ENCODE measurements around the gene EEF1AKMT3. TPM values are rescaled to one million over a fixed set of nuclear protein-coding genes. Genes with fewer than 3 reads are reported as not detected.

EEF1AKMT3 gene
- polyA plus RNA-seq, 5 donors: 15.6 to 18.6 (median 17.2) TPM

Other genes with a start within 250 kb of the EEF1AKMT3 start
- gene MBD6, start 249.8 kb upstream of the EEF1AKMT3 start, polyA plus RNA-seq (ENCODE audit: insufficient read depth in 1 of 5, insufficient read length in 5 of 5, low replicate concordance in 1 of 5): 10 to 100 TPM; 55.7 to 78.7 (median 72.7) TPM
- gene DCTN2, start 225.4 kb upstream of the EEF1AKMT3 start, polyA plus RNA-seq (ENCODE audit: insufficient read depth in 1 of 5, insufficient read length in 5 of 5, low replicate concordance in 1 of 5): 100 to 1,000 TPM; 149 to 169 (median 154) TPM
- 1 to 10 TPM; 4.6 to 6.1 (median 5.1) TPM for gene KIF5A, start 222.6 kb upstream of the EEF1AKMT3 start, polyA plus RNA-seq (ENCODE audit: insufficient read depth in 1 of 5, insufficient read length in 5 of 5, low replicate concordance in 1 of 5)
- 10 to 100 TPM; 18.1 to 22.8 (median 20.1) TPM for gene PIP4K2C, start 181.4 kb upstream of the EEF1AKMT3 start, polyA plus RNA-seq (ENCODE audit: insufficient read depth in 1 of 5, insufficient read length in 5 of 5, low replicate concordance in 1 of 5)
- gene DTX3, start 167.8 kb upstream of the EEF1AKMT3 start, polyA plus RNA-seq (ENCODE audit: insufficient read depth in 1 of 5, insufficient read length in 5 of 5, low replicate concordance in 1 of 5): 10 to 100 TPM; 52.7 to 65.6 (median 61.0) TPM
- 10 to 100 TPM; 38.6 to 50.4 (median 46.4) TPM for gene ARHGEF25, start 161.2 kb upstream of the EEF1AKMT3 start, polyA plus RNA-seq (ENCODE audit: insufficient read depth in 1 of 5, insufficient read length in 5 of 5, low replicate concordance in 1 of 5)
- 1 to 10 TPM in 4 of 5 donors, under 1 TPM in 1; 0.82 to 1.7 (median 1.6) TPM for gene B4GALNT1, start 139.4 kb upstream of the EEF1AKMT3 start, polyA plus RNA-seq (ENCODE audit: insufficient read depth in 1 of 5, insufficient read length in 5 of 5, low replicate concordance in 1 of 5)
- gene OS9, start 78.5 kb upstream of the EEF1AKMT3 start, polyA plus RNA-seq (ENCODE audit: insufficient read depth in 1 of 5, insufficient read length in 5 of 5, low replicate concordance in 1 of 5): 100 to 1,000 TPM; 194 to 241 (median 220) TPM
- gene AGAP2, start 33.9 kb upstream of the EEF1AKMT3 start, polyA plus RNA-seq (ENCODE audit: insufficient read depth in 1 of 5, insufficient read length in 5 of 5, low replicate concordance in 1 of 5): 1 to 10 TPM in 1 of 5 donors, under 1 TPM in 4; 0.27 to 1.1 (median 0.61) TPM
- 10 to 100 TPM; 68.8 to 94.6 (median 79.4) TPM for gene TSPAN31, start 27.6 kb upstream of the EEF1AKMT3 start, polyA plus RNA-seq (ENCODE audit: insufficient read depth in 1 of 5, insufficient read length in 5 of 5, low replicate concordance in 1 of 5)
- 100 to 1,000 TPM; 221 to 296 (median 246) TPM for gene CDK4, start 20.3 kb upstream of the EEF1AKMT3 start, polyA plus RNA-seq (ENCODE audit: insufficient read depth in 1 of 5, insufficient read length in 5 of 5, low replicate concordance in 1 of 5)
- 10 to 100 TPM; 15.6 to 22.5 (median 19.9) TPM for gene MARCHF9, start 17.5 kb upstream of the EEF1AKMT3 start, polyA plus RNA-seq (ENCODE audit: insufficient read depth in 1 of 5, insufficient read length in 5 of 5, low replicate concordance in 1 of 5)
- 1 to 10 TPM in 4 of 5 donors, under 1 TPM in 1; 0.99 to 2.5 (median 1.5) TPM for gene CYP27B1, start 5.5 kb upstream of the EEF1AKMT3 start, polyA plus RNA-seq (ENCODE audit: insufficient read depth in 1 of 5, insufficient read length in 5 of 5, low replicate concordance in 1 of 5)
- 10 to 100 TPM; 26.2 to 41.1 (median 31.3) TPM for gene METTL1, start 509 bp upstream of the EEF1AKMT3 start, polyA plus RNA-seq (ENCODE audit: insufficient read depth in 1 of 5, insufficient read length in 5 of 5, low replicate concordance in 1 of 5)
- gene TSFM, start 10.2 kb downstream of the EEF1AKMT3 start, polyA plus RNA-seq (ENCODE audit: insufficient read depth in 1 of 5, insufficient read length in 5 of 5, low replicate concordance in 1 of 5): 10 to 100 TPM; 24.1 to 37.1 (median 35.6) TPM
- gene AVIL, start 46.1 kb downstream of the EEF1AKMT3 start, polyA plus RNA-seq (ENCODE audit: insufficient read depth in 1 of 5, insufficient read length in 5 of 5, low replicate concordance in 1 of 5): 10 to 100 TPM; 10.8 to 18.6 (median 15.7) TPM
- 100 to 1,000 TPM; 256 to 312 (median 291) TPM for gene CTDSP2, start 74.1 kb downstream of the EEF1AKMT3 start, polyA plus RNA-seq (ENCODE audit: insufficient read depth in 1 of 5, insufficient read length in 5 of 5, low replicate concordance in 1 of 5)
- gene ATP23, start 169.0 kb downstream of the EEF1AKMT3 start, polyA plus RNA-seq (ENCODE audit: insufficient read depth in 1 of 5, insufficient read length in 5 of 5, low replicate concordance in 1 of 5): 10 to 100 TPM in 3 of 5 donors, 1 to 10 TPM in 2; 7.2 to 13.9 (median 11.4) TPM

Measured in right lung (tissue), 5 donors.